Stomach (tissue), 4 donors: ENCODE data around the gene AKR1B15.

Experiments
- CTCF ChIP-seq, 7 experiments: fragments of 450-650 bp in 4 of 7; fragments of 200-600 bp in 3 of 7; sonication (generic) in 3 of 7; IDR thresholded peaks; one replicate each; pipeline ENCODE4 v1.5.1; 2016 to 2019; ENCODE audit warnings: antibody characterized with exemption in 7 of 7, control low read depth in 2 of 7, mild to moderate bottlenecking in 1 of 7
- EP300 ChIP-seq: sonication (generic); formaldehyde crosslinking; IDR thresholded peaks from one replicate; pipeline ENCODE4 v1.6.1; 2017; ENCODE audit warnings: antibody characterized with exemption
- POLR2A ChIP-seq, 4 donors: fragments of 450-650 bp; IDR thresholded peaks; one replicate each; pipeline ENCODE4 v1.6.1; 2016; ENCODE audit warnings: antibody characterized with exemption in 4 of 4, control low read depth in 2 of 4, mild to moderate bottlenecking in 1 of 4, moderate library complexity in 1 of 4
- POLR2AphosphoS5 ChIP-seq, 3 donors: sonication (generic); formaldehyde crosslinking; IDR thresholded peaks; one replicate each; pipeline ENCODE4 v1.6.1; 2016; ENCODE audit warnings: antibody characterized with exemption in 3 of 3

GRCh38 chr7:134571746-134572461, 23.0 kb downstream of the AKR1B15 start:
- TF ChIP-seq POLR2AphosphoS5 (IDR thresholded peaks at IDR 0.05) (no peak), EP300 (no peak), CTCF (IDR thresholded peaks at IDR 0.05) (no peak), POLR2A (IDR thresholded peaks at IDR 0.05) (no peak)
